HG03103 (cell line): Measurements from ENCODE around the gene NSMF.
"Not testable (repeated sequence)": the region's sequence is repeated elsewhere in the genome, so short reads cannot be mapped to it uniquely, and the experiment has no call there.

ENCODE experiments used
- ATAC-seq: cut with Tn5 transposase; IDR thresholded peaks from one replicate; pipeline ENCODE4 v1.9.1; 2021; ENCODE audit warnings: low read depth; ENCODE audit not compliant: unreplicated experiment

Gene NSMF

DNA sequence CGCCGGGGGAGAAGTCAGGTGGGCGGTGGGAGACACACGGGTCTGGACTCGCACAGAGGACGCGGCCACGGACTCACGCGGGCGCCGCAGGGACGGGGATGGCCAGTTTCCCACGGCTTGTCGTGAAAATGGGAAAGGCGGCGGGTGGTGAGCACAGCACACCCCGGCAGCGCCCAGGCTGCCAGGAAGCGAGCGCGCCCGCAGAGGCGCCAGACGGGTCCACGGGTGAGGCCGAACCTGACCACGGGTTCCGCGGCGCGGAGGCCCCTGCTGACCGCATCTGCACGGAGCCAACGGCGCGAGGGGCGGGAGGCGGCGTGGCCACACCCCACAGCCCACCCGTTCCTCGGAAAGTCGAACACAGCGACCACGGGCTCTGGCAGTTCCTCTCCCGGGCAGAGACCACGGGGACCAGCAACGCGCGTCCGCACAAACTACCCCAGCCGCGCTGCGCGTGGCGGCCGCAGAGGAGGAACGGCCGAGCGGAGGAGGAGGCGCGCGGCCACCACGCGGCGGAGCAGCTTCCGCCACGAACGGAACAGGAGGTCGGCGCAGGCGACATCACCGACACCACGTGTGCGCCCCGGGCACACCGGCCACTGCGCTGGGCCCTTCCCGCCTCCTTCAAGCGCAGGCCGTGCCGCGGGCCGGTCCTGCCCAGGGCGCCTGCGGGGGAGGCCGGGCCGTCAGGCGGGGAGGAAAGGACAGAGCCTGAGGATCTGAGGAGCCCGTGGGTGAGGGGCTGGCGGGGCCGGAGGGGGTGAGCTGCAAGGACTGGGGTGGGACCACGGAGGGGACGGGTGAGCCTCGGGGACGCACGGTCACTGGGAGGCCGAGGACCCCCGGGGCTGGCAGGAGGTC, 41.7 kb downstream of the NSMF start:
- ATAC-seq, result no peak

DNA sequence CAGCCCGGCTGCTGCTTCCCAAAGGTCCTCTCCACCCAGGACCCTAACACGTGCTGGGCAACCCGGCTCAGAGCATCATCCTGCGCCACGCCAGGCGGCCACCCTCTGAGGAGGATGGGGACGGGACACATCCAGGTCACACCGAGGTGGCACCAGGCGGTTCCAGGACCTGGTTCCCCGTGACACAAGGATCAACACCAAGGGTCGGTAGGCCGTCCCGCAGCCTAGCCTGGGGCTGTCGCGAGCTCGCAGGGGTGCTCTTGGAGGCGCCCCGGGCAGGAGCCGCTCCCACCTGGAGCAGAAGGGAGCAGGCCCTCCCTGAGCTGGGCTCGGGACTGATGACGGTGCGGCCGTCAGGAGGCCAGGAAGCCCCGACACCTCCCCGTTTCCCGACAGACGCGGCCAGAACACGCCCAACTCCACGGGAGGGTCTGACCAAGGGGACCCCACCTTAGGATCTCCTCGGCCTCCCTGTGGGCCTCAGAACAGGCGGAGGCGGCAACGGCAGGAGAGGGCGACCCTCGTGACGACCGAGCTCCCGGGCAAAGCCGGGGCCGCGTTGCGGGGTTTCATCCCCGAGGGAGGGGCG, 42.5 kb downstream of the NSMF start:
- no peak for ATAC-seq

DNA sequence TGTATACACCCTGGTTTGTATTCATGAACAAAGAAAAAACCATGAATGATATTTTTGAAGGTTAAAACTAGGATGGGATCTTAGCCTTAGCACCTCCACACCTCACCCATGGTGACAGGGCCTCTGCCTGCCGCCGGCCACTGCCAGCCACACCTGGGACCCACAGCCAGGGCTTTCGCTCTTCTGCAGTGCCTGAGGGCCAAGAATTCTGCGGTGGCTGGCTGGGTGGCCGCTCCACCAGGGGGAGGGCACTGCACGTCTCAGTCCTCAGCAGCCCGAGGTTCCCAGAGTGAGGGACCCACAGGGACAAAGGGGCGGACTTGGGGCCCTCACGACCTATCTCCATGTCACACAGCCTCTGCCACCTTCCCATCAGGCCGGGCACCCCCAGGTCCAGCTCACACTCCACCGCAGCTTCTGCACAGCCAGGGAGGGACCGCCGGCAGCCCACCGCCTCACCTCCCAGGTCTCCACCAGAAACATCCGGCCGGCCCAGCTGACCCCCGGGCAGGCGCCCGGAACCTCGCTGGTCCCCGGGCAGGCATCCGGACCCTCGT, 43.0 kb downstream of the NSMF start:
- no peak for ATAC-seq

GRCh38 chr9:137415451-137415850, 43.7 kb downstream of the NSMF start:
- no peak for ATAC-seq

GRCh38 chr9:137412431-137412830, 46.7 kb downstream of the NSMF start:
- no peak for ATAC-seq

- no peak for ATAC-seq
Measured at GRCh38 chr9:137411645-137412380, 47.3 kb downstream of the NSMF start.

DNA sequence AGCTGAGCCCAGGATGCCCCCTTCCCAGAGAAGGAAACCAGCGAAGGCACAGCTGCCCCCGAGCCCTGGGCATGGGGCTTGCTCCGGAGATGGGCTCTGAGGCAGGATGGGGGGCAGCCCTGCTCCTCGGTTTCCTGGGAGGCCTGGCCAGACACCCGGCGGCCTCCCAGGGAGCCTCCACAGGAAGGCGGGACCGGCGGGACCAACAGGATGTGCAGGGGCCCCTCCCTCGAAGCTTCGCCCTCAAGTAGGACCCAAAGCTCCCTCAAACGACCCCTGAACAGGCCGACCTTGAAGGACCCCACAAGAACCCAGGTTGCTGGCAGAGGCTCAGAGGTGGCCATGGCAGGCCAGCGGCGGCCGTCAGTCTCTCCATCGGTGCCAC, 47.9 kb downstream of the NSMF start:
- no peak for ATAC-seq

- ATAC-seq, result no peak
Measured at GRCh38 chr9:137410891-137411249, 48.3 kb downstream of the NSMF start.

GRCh38 chr9:137410236-137410890, 48.8 kb downstream of the NSMF start:
- ATAC-seq, result not testable (repeated sequence)

DNA sequence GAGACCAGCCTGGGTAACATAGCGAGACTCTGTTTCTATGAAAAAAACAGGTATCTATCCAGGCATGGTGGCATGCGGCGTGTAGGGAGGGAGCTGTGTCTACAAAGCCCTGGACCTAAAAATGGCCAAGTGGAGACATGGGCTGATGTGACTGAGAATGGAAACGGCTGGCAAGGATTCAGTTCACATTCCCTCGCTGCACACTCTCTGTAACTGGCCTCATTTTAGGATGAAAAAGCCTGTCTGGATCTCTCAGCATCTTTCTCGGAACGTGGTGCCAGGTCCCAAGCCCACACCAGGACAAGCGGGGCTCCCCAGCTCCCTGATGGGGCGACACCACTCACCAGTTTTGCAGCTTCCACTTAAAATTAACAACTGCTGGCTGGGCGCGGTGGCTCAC, 49.6 kb downstream of the NSMF start:
- ATAC-seq, result no peak

DNA sequence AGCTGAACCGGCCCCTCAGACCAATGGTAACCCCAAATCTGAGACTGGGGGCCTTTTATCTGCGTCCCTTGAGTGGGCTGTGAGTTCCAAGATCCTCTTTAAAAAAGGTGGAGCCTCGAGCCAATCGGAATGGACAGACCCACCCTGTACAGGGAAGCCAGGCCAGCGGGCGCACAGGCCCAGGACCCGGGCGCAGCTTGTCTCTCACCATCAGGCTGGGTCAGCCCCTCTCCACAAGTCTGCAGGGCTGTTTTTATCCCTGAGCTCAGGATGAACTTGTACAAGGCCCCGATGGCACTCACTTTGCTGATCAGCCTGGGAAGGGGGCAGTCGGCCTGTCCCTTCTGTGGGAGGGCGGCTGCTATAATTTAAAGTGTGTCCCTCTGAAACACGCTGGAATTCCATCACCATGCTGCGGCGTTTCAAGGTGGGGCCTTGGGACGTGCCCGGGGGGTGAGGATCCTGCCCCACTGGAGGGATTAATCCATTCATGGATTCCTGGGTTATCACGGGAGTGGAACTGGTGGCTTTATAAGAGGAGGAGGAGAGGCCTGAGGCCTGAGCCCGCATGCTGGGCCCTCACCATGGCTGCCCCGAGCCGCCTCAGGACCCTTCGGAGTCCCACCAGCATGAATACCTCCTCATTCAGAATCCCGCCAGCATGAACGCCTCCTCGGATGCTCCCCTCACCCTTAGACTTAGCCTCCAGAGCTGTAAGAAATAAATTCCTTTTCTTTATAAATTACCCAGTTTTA, 50.3 kb downstream of the NSMF start:
- ATAC-seq, result no peak

DNA sequence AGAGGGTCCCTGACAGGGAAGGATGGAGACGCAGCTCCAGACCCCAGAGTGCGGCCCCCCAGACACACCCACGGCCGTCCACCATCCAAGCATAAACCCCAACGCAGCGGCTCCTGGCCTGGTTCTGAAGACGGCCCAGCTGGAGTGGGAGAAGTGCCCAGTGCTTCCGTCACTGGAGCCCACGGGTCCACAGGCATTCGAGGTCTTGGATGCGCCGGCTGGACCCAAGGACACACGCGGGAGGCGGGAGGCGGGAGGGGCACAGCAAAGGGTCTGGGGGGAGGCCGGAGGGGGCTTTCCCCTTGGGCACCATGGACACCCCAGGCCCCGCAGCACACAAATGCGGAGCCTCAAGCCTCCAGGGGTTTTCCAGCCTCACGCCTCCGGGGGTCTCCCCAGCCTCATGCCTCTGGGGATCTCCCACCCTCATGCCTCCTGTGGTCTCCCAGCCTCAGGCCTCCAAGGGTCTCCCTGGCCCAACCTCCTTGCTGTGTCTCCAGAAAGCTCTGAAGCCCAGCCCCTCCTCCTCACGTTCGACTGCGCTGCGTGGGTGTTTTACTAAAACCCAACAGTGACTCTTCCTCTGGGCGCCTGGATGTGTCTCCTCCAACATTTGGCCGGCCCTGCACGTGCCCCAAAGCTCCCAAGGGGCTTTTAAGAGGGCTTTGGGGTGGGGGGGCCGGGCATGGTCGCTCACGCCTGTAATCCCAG, 51.4 kb downstream of the NSMF start:
- no peak for ATAC-seq

GRCh38 chr9:137406876-137407589, 52.1 kb downstream of the NSMF start:
- ATAC-seq, result no peak

GRCh38 chr9:137406085-137406760, 52.9 kb downstream of the NSMF start:
- no peak for ATAC-seq

DNA sequence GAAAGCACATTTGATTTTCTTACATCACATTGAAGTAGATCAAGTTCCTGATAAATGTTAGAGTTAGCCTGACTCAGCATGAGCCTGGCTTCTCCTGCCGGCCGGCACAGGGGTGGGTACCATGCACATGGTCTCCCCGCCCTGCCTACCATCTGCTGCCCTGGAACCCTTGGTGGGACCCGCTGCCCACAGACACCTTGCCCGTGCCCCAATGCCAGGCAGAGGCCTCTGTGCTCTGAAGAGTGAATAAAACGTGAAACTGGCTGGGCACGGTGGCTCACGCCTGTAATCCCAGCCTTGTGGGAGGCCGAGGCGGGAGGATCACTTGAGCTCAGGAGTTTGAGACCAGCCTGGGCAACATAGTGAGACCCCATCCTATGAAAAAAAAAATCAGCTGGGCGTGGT, 53.5 kb downstream of the NSMF start:
- no peak for ATAC-seq

GRCh38 chr9:137404961-137405567, 54.1 kb downstream of the NSMF start:
- ATAC-seq, result no peak

- no peak for ATAC-seq
Measured at GRCh38 chr9:137403269-137403668, 55.9 kb downstream of the NSMF start.

DNA sequence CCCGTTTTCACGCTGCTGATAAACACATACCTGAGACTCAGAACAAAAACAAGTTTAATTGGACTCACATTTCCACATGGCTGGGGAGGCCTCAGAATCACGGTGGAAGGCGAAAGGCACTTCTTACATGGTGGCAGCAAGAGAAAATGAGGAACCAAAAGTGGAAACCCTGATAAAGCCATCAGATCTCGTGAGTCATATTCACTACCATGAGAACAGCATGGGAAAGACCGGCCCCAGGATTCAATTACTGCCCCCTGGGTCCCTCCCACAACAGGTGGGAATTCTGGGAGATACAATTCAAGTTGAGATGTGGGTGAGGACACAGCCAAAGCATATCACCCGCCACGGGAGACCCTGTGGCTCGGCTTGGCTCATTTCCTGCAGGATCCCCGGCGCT, 56.4 kb downstream of the NSMF start:
- ATAC-seq, result no peak
